HEK293 (cell line): ENCODE data around the gene CLEC1A.

Experiments
- CTCF ChIA-PET: fragments of 350-600 bp; formaldehyde crosslinking; extraction: SDS; loops from one replicate; lab custom pipeline; 2021; ENCODE audit warnings: antibody characterized with exemption; lab: Yijun Ruan, JAX
- POLR2A ChIA-PET: fragments of 300-600 bp; formaldehyde crosslinking; extraction: SDS; loops from one replicate; lab custom pipeline; 2020; ENCODE audit warnings: antibody characterized with exemption, inconsistent platforms; lab: Yijun Ruan, JAX
- H3K27ac ChIP-seq: fragments of 200-500 bp; sonication (Bioruptor generic); 2 replicates; pipeline ENCODE4 v1.5.1; 2014; ENCODE audit warnings: low read depth, low read length, control low read depth, inconsistent platforms; ENCODE audit errors: extremely low read depth
- H3K36me3 ChIP-seq, 2 experiments: fragments of 200-500 bp in 1 of 2; sonication (Bioruptor generic) in 1 of 2; 1 replicate in 1 of 2; 2 replicates in 1 of 2; pipeline ENCODE4 v1.5.1; 2014 to 2017; ENCODE audit warnings: inconsistent platforms in 2 of 2, low read length in 2 of 2; ENCODE audit not compliant: control insufficient read depth in 2 of 2, insufficient read depth in 1 of 2
- H3K4me1 ChIP-seq: fragments of 200-500 bp; sonication (Bioruptor generic); 2 replicates; pipeline ENCODE4 v1.5.1; 2014; ENCODE audit warnings: mild to moderate bottlenecking, low read length, inconsistent platforms; ENCODE audit not compliant: control insufficient read depth, insufficient read depth
- H3K4me3 ChIP-seq: 2 replicates; pipeline ENCODE4 v1.5.1; 2011; ENCODE audit warnings: low read depth, mild to moderate bottlenecking, control low read depth, low read length, moderate library complexity
- H3K9me3 ChIP-seq: fragments of 200-500 bp; sonication (Bioruptor generic); 2 replicates; pipeline ENCODE4 v1.5.1; 2014; ENCODE audit warnings: low read depth, low read length, inconsistent platforms; ENCODE audit not compliant: control insufficient read depth, insufficient read depth
- KLF10 ChIP-seq: fragments of 450-650 bp; IDR thresholded peaks from 2 replicates; pipeline ENCODE4 v1.5.1; 2018; ENCODE audit warnings: missing biosample characterization, mild to moderate bottlenecking, missing genetic modification characterization
- RBAK ChIP-seq: fragments of 450-650 bp; formaldehyde crosslinking; IDR thresholded peaks from 2 replicates; pipeline ENCODE4 v1.5.1; 2016; ENCODE audit warnings: missing biosample characterization, missing genetic modification characterization
- ZBTB17 ChIP-seq: fragments of 450-650 bp; formaldehyde crosslinking; IDR thresholded peaks from 2 replicates; pipeline ENCODE4 v1.5.1; 2016; ENCODE audit warnings: missing biosample characterization, missing genetic modification characterization
- ZNF292 ChIP-seq: fragments of 450-650 bp; formaldehyde crosslinking; IDR thresholded peaks from 2 replicates; pipeline ENCODE4 v1.5.1; 2016; ENCODE audit warnings: low read depth, missing biosample characterization, missing genetic modification characterization, borderline replicate concordance
- ZNF302 ChIP-seq: fragments of 450-650 bp; formaldehyde crosslinking; IDR thresholded peaks from 2 replicates; pipeline ENCODE4 v1.5.1; 2016; ENCODE audit warnings: missing biosample characterization, missing genetic modification characterization, low read depth
- ZNF544 ChIP-seq: fragments of 450-650 bp; formaldehyde crosslinking; IDR thresholded peaks from 2 replicates; pipeline ENCODE4 v1.5.0; 2017; ENCODE audit warnings: missing biosample characterization, missing genetic modification characterization
- ZNF560 ChIP-seq: fragments of 450-650 bp; formaldehyde crosslinking; IDR thresholded peaks from 2 replicates; pipeline ENCODE4 v1.5.1; 2017; ENCODE audit warnings: missing biosample characterization, missing genetic modification characterization, borderline replicate concordance
- ZNF654 ChIP-seq: fragments of 450-650 bp; formaldehyde crosslinking; IDR thresholded peaks from 2 replicates; pipeline ENCODE4 v1.5.1; 2016; ENCODE audit warnings: low read depth, missing biosample characterization, missing genetic modification characterization
- ZSCAN23 ChIP-seq: fragments of 450-650 bp; formaldehyde crosslinking; IDR thresholded peaks from 2 replicates; pipeline ENCODE4 v1.5.1; 2016; ENCODE audit warnings: missing biosample characterization, missing genetic modification characterization
- TF ChIP-seq, protein P1 (sequence below): fragments of 450-650 bp; formaldehyde crosslinking; optimal IDR thresholded peaks from 2 replicates; pipeline ENCODE3; 2016; ENCODE audit warnings: missing biosample characterization, mild to moderate bottlenecking, missing genetic modification characterization
- TF ChIP-seq, protein P2 (sequence below): fragments of 450-650 bp; IDR thresholded peaks from 2 replicates; pipeline ENCODE4 v1.5.1; 2018; ENCODE audit warnings: missing biosample characterization, mild to moderate bottlenecking, missing genetic modification characterization
- TF ChIP-seq, protein P3 (sequence below): fragments of 450-650 bp; formaldehyde crosslinking; IDR thresholded peaks from 2 replicates; pipeline ENCODE4 v1.5.1; 2016; ENCODE audit warnings: missing biosample characterization, missing genetic modification characterization
- TF ChIP-seq, protein P4 (sequence below): fragments of 450-650 bp; formaldehyde crosslinking; IDR thresholded peaks from 2 replicates; pipeline ENCODE4 v1.5.1; 2017; ENCODE audit warnings: missing biosample characterization, missing genetic modification characterization
- TF ChIP-seq, protein P5 (sequence below): fragments of 450-650 bp; formaldehyde crosslinking; IDR thresholded peaks from 2 replicates; pipeline ENCODE4 v1.5.1; 2016; ENCODE audit warnings: missing biosample characterization, missing genetic modification characterization

Gene CLEC1A

DNA sequence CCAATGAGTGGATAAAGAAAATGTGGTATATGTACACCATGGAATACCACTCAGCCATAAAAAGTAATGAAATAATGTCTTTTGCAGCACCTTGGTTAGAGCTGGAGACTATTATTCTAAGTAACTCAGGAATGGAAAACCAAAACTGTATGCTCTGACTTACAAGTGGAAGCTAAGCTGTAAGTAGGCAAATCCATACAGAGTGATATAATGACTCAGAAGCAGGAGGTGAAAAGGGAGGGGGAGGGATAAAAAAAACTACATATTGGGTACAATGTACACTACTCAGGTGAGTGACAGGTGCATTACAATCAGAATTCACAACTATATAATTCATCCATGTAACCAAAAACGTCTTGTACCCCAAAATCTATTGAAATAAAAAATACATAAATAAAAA, 15.1 kb upstream of the CLEC1A start:
- POLR2A ChIA-PET: no interaction called here
- no peak overlapping the region for H3K4me3 ChIP-seq
- H3K9me3 ChIP-seq: no peaks in the 10 kb centered on the region
- no peak overlapping the region for H3K27ac ChIP-seq
- TF ChIP-seq ZBTB17 (tag by site-specific recombination): no peak
- TF ChIP-seq, protein P1, sequence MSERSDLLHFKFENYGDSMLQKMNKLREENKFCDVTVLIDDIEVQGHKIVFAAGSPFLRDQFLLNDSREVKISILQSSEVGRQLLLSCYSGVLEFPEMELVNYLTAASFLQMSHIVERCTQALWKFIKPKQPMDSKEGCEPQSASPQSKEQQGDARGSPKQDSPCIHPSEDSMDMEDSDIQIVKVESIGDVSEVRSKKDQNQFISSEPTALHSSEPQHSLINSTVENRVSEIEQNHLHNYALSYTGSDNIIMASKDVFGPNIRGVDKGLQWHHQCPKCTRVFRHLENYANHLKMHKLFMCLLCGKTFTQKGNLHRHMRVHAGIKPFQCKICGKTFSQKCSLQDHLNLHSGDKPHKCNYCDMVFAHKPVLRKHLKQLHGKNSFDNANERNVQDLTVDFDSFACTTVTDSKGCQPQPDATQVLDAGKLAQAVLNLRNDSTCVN (tag by site-specific recombination): no peak
- TF ChIP-seq, all 188 proteins: peak for 0
- CTCF ChIA-PET: interaction anchor here (0.6 to 1.3 kb wide), 3 partner anchors 23 to 80 kb away, joined by 3 read pairs; no protein-coding TSS in a partner anchor
- no peaks in the 10 kb centered on the region for H3K4me1 ChIP-seq
- no peaks in the 10 kb centered on the region for H3K36me3 ChIP-seq

DNA sequence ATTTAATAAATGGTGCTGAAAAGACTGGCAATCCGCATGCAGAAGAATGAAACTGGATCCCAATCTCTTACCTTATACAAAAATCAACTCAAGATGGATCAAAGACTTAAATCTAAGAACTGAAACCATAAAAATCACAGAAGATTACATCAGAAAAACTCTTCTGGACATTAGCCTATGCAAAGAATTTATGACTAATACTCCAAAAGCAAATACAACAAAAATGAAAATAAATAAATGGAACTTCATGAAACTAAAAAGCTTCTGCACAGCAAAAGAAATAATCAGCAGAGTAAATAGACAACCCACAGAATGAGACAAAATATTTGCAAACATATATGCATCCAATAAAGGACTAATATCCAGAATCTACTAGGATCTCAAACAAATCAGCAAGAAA, 14.3 kb upstream of the CLEC1A start:
- CTCF ChIA-PET: no interaction called here
- POLR2A ChIA-PET: no interaction called here
- H3K4me1 ChIP-seq: no peaks in the 10 kb centered on the region
- no peaks in the 10 kb centered on the region for H3K9me3 ChIP-seq
- H3K27ac ChIP-seq: no peak overlapping the region
- H3K4me3 ChIP-seq: no peak overlapping the region
- H3K36me3 ChIP-seq: no peaks in the 10 kb centered on the region
- TF ChIP-seq, protein P2, sequence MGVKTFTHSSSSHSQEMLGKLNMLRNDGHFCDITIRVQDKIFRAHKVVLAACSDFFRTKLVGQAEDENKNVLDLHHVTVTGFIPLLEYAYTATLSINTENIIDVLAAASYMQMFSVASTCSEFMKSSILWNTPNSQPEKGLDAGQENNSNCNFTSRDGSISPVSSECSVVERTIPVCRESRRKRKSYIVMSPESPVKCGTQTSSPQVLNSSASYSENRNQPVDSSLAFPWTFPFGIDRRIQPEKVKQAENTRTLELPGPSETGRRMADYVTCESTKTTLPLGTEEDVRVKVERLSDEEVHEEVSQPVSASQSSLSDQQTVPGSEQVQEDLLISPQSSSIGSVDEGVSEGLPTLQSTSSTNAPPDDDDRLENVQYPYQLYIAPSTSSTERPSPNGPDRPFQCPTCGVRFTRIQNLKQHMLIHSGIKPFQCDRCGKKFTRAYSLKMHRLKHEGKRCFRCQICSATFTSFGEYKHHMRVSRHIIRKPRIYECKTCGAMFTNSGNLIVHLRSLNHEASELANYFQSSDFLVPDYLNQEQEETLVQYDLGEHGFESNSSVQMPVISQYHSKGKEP (tag by site-specific recombination): no peak
- TF ChIP-seq KLF10 (tag by site-specific recombination): no peak
- no peak for TF ChIP-seq ZNF560 (tag by site-specific recombination)
- TF ChIP-seq, protein P3, sequence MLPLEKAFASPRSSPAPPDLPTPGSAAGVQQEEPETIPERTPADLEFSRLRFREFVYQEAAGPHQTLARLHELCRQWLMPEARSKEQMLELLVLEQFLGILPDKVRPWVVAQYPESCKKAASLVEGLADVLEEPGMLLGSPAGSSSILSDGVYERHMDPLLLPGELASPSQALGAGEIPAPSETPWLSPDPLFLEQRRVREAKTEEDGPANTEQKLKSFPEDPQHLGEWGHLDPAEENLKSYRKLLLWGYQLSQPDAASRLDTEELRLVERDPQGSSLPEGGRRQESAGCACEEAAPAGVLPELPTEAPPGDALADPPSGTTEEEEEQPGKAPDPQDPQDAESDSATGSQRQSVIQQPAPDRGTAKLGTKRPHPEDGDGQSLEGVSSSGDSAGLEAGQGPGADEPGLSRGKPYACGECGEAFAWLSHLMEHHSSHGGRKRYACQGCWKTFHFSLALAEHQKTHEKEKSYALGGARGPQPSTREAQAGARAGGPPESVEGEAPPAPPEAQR (tag by site-specific recombination): no peak

DNA sequence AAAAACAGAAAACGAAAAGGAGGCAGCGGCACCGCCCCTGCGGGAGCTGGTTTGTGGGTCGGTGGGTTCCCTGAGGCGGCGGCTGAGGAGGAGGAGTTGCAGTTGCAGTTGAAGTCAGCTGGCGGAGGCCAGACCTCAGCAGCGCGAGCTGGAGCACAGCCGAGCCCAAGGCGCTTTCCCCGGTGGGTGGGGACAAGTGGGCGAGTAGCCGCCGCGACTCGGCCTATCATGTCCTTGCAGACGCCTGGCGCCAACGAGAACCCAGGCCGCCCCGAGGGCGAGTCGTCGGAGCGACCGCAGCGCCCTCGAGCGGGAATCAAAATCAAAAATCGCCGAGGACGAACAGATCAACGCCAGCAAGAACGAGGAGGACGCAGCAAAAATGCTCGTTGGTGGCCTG, 12.7 kb upstream of the CLEC1A start:
- Histone ChIP-seq H3K36me3 (no peaks in the 10 kb centered on the region), H3K4me3 (no peak overlapping the region), H3K27ac (no peak overlapping the region)
- POLR2A ChIA-PET: no interaction called here
- TF ChIP-seq ZSCAN23: no peak
- TF ChIP-seq, all 188 proteins: peak for 0
- Histone ChIP-seq H3K4me1 (no peaks in the 10 kb centered on the region), H3K9me3 (no peaks in the 10 kb centered on the region)
- CTCF ChIA-PET: no interaction called here

DNA sequence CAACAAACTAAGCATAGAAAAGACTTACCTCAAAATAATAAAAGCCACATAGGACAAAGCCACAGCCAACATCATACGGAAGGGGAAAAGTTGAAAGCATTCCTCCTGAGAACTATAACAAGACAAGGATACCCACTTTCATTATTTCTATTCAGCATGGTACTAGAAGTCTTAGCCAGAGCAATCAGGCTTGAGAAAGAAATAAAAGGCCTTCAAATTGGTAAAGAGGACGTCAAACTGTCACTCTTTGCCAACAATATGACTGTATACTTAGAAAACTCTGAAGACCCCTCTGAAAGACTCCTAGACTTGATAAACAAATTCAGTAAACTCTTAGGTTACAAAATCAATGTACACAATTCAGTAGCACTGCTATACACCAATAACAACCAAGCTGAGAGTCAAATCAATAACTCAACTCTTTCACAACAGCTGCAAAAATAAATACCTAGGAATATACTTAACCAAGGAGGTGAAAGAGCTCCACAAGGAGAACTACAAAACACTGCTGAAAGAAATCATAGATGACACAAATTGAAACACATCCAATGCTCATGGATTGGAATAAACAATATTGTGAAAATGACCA, 11.6 kb upstream of the CLEC1A start:
- ChIA-PET POLR2A (no interaction called here), CTCF (no interaction called here)
- TF ChIP-seq RBAK (no peak), ZNF302 (tag by site-specific recombination) (no peak), ZNF292 (no peak), ZNF654 (tag by site-specific recombination) (no peak), ZBTB17 (tag by site-specific recombination) (no peak), ZNF544 (tag by site-specific recombination) (no peak)
- TF ChIP-seq, protein P4, sequence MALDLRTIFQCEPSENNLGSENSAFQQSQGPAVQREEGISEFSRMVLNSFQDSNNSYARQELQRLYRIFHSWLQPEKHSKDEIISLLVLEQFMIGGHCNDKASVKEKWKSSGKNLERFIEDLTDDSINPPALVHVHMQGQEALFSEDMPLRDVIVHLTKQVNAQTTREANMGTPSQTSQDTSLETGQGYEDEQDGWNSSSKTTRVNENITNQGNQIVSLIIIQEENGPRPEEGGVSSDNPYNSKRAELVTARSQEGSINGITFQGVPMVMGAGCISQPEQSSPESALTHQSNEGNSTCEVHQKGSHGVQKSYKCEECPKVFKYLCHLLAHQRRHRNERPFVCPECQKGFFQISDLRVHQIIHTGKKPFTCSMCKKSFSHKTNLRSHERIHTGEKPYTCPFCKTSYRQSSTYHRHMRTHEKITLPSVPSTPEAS (tag by site-specific recombination): no peak
- TF ChIP-seq, protein P5, sequence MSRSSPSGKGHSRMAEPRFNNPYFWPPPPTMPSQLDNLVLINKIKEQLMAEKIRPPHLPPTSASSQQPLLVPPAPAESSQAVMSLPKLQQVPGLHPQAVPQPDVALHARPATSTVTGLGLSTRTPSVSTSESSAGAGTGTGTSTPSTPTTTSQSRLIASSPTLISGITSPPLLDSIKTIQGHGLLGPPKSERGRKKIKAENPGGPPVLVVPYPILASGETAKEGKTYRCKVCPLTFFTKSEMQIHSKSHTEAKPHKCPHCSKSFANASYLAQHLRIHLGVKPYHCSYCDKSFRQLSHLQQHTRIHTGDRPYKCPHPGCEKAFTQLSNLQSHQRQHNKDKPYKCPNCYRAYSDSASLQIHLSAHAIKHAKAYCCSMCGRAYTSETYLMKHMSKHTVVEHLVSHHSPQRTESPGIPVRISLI (tag by site-specific recombination): no peak
- Histone ChIP-seq H3K4me1 (no peaks in the 10 kb centered on the region), H3K27ac (no peak overlapping the region), H3K36me3 (no peaks in the 10 kb centered on the region), H3K9me3 (no peaks in the 10 kb centered on the region), H3K4me3 (no peak overlapping the region)
